Stimulated activated CD8-positive, alpha-beta memory T cell treated with anti-CD3 and anti-CD28 coated beads, Interleukin-15, amount 100 ng/mL, for 1 hour (primary cell): ENCODE results near the gene CDC42.
"Not testable (repeated sequence)": the region's sequence is repeated elsewhere in the genome, so short reads cannot be mapped to it uniquely, and the experiment has no call there.

Experiments
- DNase-seq: peaks from one replicate; pipeline ENCODE4 v3.0.0-alpha.2; 2020; ENCODE audit warnings: low read depth

CDC42 gene

GRCh38 chr1:22052115-22053016 is at the start of gene CDC42:
TSS of gene CDC42 (plus strand) at chr1:22052709. CDS start at chr1:22078479, 25,770 bp downstream.
- DNase-seq, result peak; percentile 91

- not testable (repeated sequence) for DNase-seq
These were observed 49.6 kb upstream of the CDC42 start for GRCh38 chr1:22002875-22003274.

GRCh38 chr1:22003959-22004358 is 48.5 kb upstream of the CDC42 start:
- DNase-seq, result not testable (repeated sequence)

- DNase-seq, result not testable (repeated sequence)
These were observed 47.0 kb upstream of the CDC42 start for GRCh38 chr1:22005261-22006149.

- not testable (repeated sequence) for DNase-seq
These were observed 45.8 kb upstream of the CDC42 start for GRCh38 chr1:22006736-22007135.

GRCh38 chr1:22007262-22007661 is 45.2 kb upstream of the CDC42 start:
- not testable (repeated sequence) for DNase-seq

- not testable (repeated sequence) for DNase-seq
These were observed 42.9 kb upstream of the CDC42 start for GRCh38 chr1:22009566-22009965.

- DNase-seq, result not testable (repeated sequence)
These were observed 39.8 kb upstream of the CDC42 start for GRCh38 chr1:22012752-22013151.

GRCh38 chr1:22014575-22015206 is 37.8 kb upstream of the CDC42 start:
- not testable (repeated sequence) for DNase-seq

- peak; percentile 27 for DNase-seq
These were observed 33.6 kb upstream of the CDC42 start for GRCh38 chr1:22018583-22019559.

GRCh38 chr1:22021061-22021460 is 31.4 kb upstream of the CDC42 start:
- DNase-seq, result no peak

GRCh38 chr1:22024485-22025367 is 27.8 kb upstream of the CDC42 start:
- DNase-seq, result peak; percentile 45

- DNase-seq, result peak; percentile 81
These were observed 26.9 kb upstream of the CDC42 start for GRCh38 chr1:22025368-22026155.

GRCh38 chr1:22026924-22027289 is 25.6 kb upstream of the CDC42 start:
- DNase-seq, result no peak

GRCh38 chr1:22030057-22030456 is 22.5 kb upstream of the CDC42 start:
- no peak for DNase-seq

- no peak for DNase-seq
These were observed 22.0 kb upstream of the CDC42 start for GRCh38 chr1:22030473-22030872.

- DNase-seq, result no peak
These were observed 21.1 kb upstream of the CDC42 start for GRCh38 chr1:22031214-22031962.

- DNase-seq, result not testable (repeated sequence)
These were observed 17.7 kb upstream of the CDC42 start for GRCh38 chr1:22034834-22035233.
